Kasumi-1 (cell line): ENCODE results near the gene MBD2.
"Not testable (repeated sequence)": the region's sequence is repeated elsewhere in the genome, so short reads cannot be mapped to it uniquely, and the experiment has no call there.

ENCODE experiments used
- DNase-seq, 2 experiments: peaks; one replicate each; lab custom pipeline; 2025; lab: John Stamatoyannopoulos, UW

Gene MBD2

DNA sequence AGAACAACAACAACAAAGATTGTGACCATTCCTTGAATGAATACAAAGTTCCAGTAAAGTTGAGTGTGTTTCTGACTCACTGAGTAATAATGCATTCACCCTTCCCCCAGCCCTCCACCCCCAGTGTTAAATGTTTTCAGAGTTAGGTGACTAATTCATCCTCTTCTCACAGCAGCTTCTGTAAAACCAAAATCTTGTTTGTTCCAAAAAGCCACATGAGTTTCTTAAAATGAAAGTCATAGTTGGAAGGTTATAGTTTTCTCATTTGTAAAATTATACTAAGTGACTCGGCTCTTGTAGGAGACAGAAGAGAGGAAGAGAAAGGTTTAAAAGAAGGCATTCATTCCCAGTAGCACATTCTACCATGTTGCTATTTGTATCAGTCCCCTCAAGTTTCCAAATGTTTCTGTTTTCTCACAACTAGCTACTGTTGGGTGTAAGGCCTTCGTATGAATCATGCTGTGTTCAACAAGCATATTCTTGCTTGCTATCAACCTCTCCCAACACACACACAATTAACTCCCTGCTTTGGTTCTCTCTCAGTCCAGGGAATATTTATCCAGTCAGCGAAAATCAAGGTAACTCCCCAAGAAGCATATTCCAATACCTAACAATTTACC is 75.3 kb downstream of the MBD2 start:
- DNase-seq: no peak

DNA sequence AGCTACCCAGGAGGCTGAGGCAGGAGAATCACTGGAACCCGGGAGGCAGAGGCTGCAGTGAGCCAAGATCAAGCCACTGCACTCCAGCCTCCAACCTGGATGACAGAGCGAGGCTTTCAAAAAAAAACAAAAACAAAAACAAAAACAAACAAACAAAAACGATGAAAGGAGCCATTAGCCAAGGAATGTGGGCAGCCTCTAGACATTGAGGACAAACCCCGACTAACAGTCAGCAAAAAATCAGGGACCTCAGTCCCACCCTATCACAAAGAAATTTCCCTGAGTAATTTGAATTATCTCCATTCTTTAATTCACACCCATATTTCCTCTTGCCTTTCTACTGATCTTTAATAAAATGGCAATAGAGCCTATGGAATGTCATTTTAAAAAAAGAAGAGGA is 75.8 kb downstream of the MBD2 start:
- DNase-seq: no peak

DNA sequence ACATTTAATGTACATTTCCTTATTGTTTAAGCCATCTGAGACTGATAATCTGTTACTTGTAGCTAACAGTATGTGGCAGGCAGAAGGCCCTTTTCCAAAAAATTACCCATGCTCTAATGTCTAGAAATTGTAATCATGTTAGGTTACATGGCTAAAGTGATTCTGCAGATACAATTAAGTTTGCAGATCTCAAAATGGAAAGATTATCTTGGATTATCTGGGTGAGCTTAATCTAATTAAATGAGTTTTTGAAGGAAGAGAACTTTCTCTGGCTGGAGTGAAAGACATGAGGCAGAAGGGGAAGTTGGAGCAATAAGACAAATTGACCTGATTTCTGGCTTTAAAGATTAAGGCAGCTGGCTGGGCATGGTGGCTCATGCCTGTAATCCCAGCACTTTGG is 76.3 kb downstream of the MBD2 start:
- DNase-seq: peak in 1 of 2 experiments; percentile 5

DNA sequence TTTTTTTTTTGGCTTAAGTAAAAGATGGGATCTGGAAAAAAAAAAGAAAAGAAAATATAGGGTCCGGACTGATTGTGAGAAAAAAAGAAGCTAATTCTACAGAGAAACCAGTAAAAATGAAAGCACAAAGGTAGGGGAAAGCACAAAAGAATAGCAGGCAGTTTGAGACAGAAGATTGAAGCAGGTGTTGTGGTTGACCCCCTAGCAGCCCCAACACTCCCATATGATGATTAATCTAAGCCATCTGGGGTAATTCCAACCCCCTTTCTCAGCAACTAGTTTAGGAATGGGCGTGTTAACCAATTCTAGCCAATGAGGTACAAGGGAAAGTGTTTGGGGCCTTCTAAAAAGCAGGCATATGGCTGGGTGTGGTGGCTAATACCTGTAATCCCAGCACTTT is 77.0 kb downstream of the MBD2 start:
- DNase-seq: no peak

DNA sequence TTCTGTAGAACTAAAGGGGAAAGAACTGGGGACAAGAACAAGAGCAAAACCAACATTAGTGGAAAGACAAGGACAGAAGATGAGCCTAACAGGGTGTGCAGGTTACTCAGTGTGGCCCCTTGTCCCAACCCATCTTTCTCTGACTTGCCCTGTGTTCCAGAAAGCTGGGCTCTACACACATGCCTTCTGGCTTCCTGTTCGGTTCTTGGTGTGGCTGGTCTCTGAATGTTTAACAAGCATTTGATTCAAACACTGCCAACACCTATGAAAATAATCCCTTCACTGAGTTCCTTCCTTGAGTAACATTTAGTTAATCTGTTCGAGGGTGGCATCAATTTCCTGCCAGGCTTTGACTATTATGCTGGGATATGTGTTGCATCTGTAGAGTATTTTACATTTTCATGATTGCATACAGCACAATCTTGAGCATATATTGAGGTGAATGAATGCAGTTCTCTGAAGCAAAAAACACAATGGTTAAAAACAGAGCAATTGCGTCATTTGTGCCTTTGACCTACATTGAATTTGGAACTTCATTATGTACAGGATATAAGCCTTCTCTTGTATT is 83.3 kb downstream of the MBD2 start:
- DNase-seq: no peak

DNA sequence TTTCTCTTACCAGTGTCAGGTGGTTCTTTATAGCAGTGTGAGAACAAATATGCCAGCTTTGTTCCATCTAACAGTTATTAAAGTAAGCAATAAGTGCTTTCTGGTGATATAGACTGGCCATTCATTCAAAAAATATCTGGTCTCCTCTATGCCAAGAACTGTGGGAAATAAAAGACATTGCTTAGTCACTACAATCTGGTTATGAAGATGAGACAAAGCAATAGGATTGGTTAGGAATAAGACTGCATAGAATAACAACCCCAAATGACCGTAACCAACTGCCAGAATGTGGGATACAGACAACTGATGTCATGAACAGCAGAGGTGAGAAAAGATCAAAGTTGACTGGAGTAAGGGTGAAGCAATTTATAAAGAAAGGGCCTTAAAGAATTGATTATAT is 83.8 kb downstream of the MBD2 start:
- DNase-seq: no peak

DNA sequence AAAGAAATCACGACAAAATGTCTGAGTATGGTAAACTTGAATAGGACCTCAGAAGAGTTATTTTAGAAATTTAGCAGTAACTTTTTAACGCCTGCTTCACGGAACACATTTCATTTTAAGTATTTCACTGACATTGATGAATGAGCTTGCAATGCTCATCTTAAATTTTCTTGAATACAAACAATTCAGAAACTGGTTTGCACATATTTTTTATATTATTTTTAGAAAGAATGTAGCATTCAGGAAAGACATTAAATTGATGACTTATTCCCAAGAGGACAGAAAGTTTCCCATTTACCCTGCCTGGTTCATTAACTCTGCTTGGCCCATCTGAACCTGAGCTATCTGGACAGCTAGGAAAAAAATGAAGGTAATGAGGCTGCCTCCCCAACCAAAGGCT is 89.3 kb downstream of the MBD2 start:
- no peak for DNase-seq

DNA sequence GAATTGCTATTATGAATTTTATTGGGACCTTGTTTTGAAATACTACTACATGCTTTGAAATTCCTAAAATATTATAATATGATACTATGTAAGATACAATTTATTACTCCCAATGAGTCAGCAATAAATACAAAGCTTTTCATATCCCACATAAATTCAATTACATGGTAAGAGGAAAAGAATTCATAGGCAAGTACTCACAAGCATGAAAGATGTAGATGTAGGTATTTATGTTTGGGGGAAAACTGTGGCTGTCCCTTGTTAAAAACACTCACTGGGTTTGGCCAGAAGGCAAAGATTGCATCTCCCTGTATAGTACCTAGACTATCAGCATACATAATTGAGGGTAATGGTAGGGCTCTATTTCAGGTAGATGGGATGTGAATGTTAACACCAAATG is 90.4 kb downstream of the MBD2 start:
- DNase-seq: no peak

DNA sequence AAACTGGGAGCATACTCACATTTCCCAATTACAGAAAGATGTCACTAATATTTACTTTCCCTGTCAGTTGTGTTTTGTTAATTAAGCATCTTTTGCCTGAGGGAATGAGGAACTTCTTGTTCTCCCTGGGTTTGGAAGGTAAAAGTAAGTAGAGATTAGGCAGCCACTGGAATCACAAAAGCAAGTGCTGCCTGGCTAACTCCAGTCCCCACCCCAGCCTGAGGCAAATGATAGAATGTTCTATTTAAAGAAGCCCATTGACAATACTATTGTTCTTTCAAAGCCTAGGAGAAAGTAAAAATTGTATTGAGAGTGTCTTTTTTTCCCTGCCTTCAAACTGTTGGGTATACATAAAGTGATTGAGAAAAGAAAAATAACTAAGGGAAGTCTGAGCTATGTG is 93.8 kb downstream of the MBD2 start:
- no peak for DNase-seq

DNA sequence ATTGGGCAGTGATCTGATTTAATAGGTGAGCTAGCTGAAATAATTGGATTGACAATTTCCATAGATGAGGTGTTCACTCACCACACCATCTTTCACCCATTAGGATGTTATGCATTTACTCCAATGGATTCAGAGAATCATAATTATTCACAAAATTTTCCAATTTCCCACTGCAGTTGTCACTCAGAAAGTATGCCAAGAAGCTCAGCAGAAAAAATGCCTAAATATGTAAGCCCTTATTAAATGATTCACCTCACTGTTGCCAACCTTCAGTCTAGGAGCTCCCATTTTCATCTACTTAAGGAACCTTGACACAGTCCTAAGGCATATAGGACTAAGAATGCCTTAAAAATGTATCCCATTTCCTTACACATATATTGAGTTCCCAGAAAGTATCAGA is 94.3 kb downstream of the MBD2 start:
- DNase-seq: no peak

DNA sequence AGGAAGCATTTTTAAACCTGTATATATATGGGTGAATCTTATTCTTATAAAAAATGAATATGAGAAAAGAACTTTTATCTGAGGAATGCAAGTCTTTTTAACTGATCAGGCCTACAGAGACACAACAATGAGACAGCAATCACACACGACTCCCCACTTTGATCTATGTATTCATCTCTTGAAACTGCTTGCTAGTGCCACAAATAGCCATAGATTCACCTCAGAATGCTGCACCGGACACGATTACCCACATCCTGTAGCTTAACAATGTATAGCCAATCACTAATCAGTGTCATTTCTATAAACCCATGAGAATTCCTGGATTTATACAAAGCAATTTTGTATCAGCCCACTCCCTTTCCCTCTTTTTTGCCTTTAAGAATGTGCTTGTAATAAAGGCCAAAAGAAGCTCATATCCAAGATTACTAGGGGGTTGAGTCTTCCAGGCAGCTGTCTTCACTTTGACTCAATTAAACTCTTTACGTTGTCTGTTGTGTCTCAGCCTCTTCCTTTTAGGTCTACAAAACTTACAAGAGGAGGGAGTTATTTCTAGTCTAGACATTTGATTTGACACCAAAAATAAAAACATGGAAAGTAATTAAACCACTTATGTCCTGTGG is 94.9 kb downstream of the MBD2 start:
- no peak for DNase-seq

DNA sequence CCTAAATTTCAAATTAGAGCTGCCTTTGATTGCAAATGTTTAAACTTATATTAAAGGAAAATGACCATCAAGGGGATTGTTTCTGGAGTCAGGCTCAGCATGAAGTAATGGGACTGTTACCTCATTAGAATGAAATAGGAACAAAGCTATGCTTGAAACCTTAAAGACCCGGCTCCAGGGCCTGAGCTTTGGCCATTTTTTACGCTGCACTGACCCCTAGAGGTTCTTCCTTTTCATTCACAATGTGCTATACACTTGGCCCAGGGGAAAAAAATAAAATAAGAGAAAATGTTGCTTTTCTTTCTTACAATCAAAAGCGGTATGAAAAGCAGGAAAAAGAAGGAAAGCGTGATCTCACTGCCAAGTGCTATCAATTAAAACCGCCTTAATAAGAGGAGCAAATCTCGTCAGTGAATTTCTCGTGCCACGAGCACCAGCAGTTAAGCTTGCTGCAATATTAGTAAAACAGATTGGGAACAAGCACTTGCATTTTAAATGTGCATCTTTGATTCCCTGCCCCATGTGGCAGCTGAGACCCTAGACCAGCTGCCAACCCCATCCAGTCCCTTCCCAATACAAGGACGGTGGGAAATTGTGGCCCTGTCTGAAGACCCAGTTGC is 96.6 kb downstream of the MBD2 start:
- peak; percentile 67 to 73 for DNase-seq

DNA sequence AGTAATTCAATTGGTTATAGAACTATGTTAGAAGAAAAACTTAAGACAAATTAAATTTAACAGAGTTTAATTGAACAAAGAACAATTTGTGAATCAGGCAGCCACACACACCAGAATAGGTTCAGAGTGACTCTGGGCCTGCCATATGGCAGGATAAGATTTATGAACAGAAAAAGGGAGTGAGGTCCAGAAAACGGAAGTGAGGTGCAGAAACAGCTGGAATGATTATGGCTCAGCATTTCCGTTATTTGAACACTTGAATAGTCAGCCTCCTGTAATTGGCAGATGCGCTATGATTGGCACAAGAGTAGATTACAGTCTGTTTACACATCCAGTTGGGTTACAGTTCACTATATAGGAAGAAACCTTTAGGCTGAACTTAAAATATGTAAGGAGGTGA is 99.0 kb downstream of the MBD2 start:
- no peak for DNase-seq

DNA sequence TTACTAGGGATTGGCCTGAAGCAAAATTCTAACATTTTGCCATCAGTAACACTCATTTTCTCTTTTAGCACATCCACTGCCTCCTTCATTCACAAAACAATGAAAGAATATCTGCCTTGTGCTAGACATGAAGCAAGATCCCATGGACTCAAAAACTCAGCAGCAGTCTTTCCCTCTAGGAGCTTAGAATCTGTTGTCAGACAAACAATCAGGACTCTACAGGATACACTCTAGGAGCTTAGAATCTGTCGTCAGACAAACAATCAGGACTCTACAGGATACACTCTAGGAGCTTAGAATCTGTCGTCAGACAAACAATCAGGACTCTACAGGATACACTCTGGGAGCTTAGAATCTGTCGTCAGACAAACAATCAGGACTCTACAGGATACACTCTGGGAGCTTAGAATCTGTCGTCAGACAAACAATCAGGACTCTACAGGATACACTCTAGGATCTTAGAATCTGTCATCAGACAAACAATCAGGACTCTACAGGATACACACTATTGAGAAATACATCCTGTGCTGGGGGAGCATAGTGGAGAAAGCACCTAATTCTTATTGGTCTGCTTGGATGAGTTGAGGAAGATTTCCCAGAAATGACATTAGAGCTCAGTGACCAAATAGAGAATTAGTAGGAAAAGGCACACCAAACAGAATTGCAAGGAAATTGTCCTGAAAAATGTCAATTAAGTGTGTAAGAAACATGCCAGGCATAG is 100.6 kb downstream of the MBD2 start:
- DNase-seq: not testable (repeated sequence)

DNA sequence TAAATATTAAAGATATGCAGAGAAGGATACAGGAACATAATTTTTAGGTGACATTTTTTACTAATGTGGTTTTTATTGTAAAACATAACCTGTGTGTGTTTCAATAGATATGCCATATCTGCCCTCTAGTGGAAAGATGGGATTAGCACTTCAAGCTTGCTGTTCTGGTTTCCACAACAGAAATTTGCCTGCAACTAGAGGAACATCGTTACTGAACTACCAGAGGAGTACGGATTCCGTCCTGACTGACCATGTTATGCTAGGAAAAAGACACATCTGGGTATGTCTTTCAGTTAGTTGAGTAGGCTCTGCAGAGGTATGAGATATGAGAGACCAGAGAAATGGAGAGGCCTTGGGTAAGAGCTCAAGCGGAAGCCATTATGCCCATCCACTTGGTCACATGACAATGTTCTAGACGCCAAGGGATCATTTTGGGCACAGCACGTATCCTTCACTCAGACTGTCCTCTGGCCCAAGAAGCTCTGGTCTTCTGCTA is 104.9 kb downstream of the MBD2 start:
- peak; percentile 80 to 87 for DNase-seq

DNA sequence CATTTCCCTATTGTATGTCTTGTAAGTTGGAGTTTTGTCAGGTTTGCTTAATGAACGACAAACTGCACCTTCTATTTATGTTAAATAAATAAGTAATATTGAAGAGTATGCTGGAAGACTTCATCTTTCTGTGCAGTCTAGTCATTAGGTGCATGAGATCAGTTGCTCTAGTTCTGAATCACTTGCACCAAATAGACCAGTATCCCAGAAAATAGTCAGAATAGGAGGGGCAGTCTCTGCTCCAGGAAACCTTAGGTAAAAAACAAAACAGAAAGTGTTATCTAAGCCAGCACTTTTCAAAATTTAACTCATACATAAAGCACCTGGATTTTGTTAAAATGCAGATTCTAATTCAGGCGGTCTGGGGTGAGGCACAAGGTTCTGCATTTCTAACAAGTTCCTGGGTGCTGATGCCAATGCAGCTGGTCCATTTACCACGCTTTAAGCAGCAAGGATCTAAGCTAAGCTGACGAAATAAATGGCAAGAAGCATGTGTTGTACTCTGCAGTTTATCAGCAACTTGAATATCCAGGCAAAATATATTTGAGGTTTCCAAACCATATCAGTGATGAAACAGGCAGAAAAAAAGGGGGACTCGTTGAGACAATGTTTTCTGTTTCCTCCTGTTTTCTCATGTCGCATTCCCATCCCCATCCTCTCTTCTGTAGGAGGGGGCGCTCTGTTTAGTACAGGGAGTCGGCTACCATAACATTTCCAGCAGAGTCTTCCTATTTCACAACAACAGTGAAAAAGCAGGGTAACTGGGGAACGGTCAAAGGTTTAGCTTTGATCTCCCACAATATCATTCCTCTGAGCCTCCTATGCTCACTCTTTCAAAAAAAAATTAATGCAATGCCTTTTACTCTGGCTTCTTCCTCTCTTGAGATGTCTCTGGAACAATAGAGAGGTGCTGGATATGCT is 106.4 kb downstream of the MBD2 start:
- no peak for DNase-seq

DNA sequence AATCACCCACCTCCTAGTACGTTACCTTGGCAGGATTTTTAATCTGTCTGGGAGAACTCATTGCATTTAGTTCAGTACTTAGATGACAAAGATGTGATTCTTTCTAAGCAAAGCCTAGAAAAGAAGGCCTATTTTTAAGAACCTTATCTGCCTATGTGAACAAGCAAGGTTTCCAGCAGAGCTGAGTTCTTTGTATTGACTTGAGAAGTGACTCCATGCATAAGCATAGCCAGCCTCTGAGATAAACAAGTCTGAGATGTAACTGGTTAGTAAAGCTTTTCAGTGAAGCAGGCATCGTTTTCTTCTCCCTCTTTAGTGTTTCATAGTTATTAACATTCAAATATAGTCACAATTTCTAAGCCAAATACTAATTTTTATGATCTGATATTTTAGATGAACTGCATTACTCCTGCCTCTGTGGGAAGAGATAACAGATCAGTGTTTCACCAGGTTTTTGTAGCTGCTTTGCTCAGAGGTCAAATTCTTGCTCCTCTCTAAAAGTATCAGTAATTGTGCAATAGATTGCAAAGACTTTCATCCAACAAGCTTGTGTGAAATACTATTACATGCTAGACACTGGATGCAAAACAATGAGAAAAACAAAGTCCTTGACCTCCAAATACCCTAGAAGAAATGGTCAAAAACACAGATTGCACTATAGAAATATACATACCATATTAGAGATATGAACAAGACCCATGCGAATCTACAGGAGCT is 107.8 kb downstream of the MBD2 start:
- DNase-seq: no peak

DNA sequence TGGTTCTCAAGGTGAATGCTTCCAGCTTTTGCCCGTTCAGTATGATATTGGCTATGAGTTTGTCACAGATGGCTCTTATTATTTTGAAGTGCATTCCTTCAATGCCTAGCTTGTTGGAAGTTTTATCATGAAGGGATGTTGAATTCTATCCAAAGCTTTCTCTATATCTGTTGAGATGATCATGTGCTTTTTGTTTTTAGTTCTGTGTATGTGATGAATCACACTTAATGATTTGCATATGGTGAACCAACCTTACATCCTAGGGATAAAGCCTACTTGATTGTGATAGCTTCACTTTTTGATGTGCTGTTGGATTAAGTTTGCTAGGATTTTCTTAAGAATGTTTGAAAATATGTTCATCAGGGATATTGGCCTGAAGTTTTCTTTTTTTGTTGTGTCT is 112.1 kb downstream of the MBD2 start:
- no peak for DNase-seq

DNA sequence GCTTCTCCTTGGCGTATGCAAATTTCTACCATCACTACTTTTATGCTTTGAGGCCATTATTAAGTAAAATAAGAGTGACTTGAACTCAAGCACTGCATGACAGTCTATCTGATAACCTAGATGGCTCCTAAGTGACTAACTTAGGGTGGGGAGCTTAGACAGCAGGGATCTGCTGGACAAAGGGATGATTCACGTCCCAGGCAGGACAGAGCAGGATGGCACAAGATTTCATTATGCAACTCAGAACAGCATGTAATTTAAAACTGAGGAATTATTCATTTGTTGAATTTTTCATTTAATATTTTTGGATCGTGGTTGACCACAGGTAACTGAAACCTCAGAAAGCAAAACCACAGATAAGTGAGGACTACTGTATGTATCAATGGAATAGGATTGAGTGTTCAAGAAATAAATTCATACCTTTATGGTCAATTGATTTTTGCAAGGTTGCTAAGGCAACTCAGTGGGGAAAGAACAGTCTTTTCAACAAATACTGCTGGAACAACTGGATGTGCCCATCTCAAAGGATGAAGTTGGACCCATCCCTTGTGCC is 115.3 kb downstream of the MBD2 start:
- no peak for DNase-seq

DNA sequence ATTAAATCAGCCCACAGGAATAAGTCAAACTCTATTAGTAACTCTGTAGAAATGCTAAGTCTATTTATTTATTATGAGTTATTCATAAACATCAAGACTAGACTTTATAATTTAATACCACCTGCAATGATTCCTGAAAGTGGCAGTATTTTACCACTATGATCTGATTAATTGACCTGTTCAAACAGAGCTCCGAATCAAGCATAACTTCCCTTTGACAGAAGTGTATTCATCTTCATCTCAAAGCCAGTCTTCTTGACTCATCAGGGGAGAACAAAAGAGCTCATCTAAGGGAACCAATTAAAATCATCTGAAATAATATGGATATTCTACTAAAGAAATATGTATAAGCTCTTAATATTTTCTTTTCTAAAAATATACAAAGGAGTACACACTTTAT is 122.3 kb downstream of the MBD2 start:
- no peak for DNase-seq
